HFFc6 (cell line): ENCODE results near the gene SLC18A3. TPM values are rescaled to one million over a fixed set of nuclear protein-coding genes. Genes with fewer than 3 reads are reported as not detected.

Experiments used
- DNase-seq: peaks from one replicate; pipeline ENCODE4 v3.0.0-alpha.2; 2018
- H3K27ac Mint-ChIP-seq: 2 replicates; pipeline ENCODE4 v1.8.0; 2020; ENCODE audit warnings: mild to moderate bottlenecking, mixed read lengths
- H3K27me3 Mint-ChIP-seq: 2 replicates; pipeline ENCODE4 v1.8.0; 2021; ENCODE audit warnings: mild to moderate bottlenecking, moderate library complexity, mixed read lengths; ENCODE audit not compliant: insufficient read depth
- H3K36me3 Mint-ChIP-seq: 2 replicates; pipeline ENCODE4 v1.8.0; 2021; ENCODE audit warnings: low read depth, mixed read lengths
- H3K4me1 Mint-ChIP-seq: 2 replicates; pipeline ENCODE4 v1.8.0; 2020; ENCODE audit warnings: low read depth, mixed read lengths
- H3K4me3 Mint-ChIP-seq: 2 replicates; pipeline ENCODE4 v1.8.0; 2020; ENCODE audit warnings: mild to moderate bottlenecking, moderate library complexity, mixed read lengths
- H3K9me3 Mint-ChIP-seq: 2 replicates; pipeline ENCODE4 v1.8.0; 2020; ENCODE audit warnings: mild to moderate bottlenecking, mixed read lengths
- total RNA-seq, 6 experiments: library from RNA; stranded (reverse); fragmentation: NEBNext Ultra II Directional; extraction: Animal tissue kit (Norgen Biotek cat#: 25700); gene quantifications; 2 replicates in 1 of 6; 3 replicates in 5 of 6; pipeline ENCODE4 v1.2.3, GENCODE V29; 2021
- TF ChIP-seq, protein P1 (sequence below): fragments of 200-600 bp; sonication (generic); IDR thresholded peaks from 2 replicates; pipeline ENCODE4 v1.5.0; 2021; ENCODE audit warnings: antibody characterized with exemption, mild to moderate bottlenecking

SLC18A3 gene
- total RNA-seq, 6 experiments from 2014 or later: not detected

DNA sequence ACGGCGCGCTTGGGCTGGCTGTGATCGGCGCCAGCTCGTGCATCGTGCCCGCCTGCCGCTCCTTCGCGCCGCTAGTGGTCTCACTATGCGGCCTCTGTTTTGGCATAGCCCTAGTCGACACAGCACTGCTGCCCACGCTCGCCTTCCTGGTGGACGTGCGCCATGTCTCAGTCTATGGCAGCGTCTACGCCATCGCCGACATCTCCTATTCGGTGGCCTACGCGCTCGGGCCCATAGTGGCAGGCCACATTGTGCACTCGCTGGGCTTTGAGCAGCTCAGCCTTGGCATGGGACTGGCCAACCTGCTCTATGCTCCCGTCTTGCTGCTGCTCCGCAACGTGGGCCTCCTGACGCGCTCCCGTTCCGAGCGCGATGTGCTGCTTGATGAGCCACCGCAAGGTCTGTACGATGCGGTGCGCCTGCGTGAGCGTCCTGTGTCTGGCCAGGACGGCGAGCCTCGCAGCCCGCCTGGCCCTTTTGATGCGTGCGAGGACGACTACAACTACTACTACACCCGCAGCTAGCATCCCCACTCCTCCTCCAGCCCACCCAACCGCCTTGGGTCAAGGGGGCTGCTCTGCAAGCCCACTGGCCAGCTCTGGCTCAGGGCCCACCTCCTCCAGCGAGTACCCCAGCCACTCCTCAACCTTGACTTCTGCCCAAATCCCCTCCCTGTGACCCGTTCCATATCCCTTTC lies 1.9 kb downstream of the SLC18A3 start:
- no peak for DNase-seq
- Mint-ChIP-seq H3K36me3 (peaks cover 13% of the 10 kb centered on the region; the same call in 1 of the 2 replicates), H3K9me3 (peaks cover 13% of the 10 kb centered on the region), H3K27ac (no peak overlapping the region), H3K4me1 (peaks cover 4% of the 10 kb centered on the region; the same call in 1 of the 2 replicates), H3K4me3 (no peak overlapping the region), H3K27me3 (peaks cover 71% of the 10 kb centered on the region)
- TF ChIP-seq, protein P1, sequence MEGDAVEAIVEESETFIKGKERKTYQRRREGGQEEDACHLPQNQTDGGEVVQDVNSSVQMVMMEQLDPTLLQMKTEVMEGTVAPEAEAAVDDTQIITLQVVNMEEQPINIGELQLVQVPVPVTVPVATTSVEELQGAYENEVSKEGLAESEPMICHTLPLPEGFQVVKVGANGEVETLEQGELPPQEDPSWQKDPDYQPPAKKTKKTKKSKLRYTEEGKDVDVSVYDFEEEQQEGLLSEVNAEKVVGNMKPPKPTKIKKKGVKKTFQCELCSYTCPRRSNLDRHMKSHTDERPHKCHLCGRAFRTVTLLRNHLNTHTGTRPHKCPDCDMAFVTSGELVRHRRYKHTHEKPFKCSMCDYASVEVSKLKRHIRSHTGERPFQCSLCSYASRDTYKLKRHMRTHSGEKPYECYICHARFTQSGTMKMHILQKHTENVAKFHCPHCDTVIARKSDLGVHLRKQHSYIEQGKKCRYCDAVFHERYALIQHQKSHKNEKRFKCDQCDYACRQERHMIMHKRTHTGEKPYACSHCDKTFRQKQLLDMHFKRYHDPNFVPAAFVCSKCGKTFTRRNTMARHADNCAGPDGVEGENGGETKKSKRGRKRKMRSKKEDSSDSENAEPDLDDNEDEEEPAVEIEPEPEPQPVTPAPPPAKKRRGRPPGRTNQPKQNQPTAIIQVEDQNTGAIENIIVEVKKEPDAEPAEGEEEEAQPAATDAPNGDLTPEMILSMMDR: no peak

DNA sequence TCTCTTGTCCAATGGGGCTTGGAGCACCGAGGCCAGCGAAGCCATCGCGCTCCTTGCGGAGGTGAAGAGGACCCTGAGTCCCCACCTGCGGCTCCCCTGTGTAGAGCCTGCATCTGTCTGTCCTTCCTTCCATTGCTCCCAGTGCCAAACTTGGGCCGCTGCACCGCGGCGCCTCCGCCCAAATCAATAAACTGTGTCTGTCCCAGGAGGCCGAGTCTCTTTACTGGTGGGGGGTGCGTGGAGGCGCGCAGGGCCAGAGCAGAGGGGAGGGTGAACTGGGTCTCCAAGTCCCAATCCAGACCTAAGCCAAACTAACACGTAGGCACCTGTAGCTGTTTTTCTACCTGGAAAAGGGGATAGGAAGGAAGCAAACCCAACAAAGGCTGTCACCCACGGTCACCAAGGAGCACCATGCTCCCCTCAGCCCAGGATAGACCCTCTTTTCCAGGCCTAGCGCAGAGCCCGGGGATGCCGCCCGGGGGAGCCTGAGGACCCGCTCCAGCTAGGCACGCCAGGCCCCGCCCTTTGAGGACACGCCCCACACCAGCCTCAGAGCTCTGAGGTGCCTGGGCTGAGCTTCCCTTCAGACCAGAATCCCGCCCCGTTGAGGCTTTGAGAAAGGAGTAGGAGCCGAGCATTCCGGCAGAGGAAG lies 2.5 kb downstream of the SLC18A3 start:
- DNase-seq: no peak
- no peak overlapping the region for H3K27ac Mint-ChIP-seq
- H3K4me1 Mint-ChIP-seq: peaks cover 7% of the 10 kb centered on the region; the same call in 1 of the 2 replicates
- H3K27me3 Mint-ChIP-seq: peaks cover 70% of the 10 kb centered on the region
- TF ChIP-seq, protein P1: no peak
- peaks cover 13% of the 10 kb centered on the region; the same call in 1 of the 2 replicates for H3K36me3 Mint-ChIP-seq
- no peak overlapping the region for H3K4me3 Mint-ChIP-seq
- peaks cover 13% of the 10 kb centered on the region for H3K9me3 Mint-ChIP-seq

DNA sequence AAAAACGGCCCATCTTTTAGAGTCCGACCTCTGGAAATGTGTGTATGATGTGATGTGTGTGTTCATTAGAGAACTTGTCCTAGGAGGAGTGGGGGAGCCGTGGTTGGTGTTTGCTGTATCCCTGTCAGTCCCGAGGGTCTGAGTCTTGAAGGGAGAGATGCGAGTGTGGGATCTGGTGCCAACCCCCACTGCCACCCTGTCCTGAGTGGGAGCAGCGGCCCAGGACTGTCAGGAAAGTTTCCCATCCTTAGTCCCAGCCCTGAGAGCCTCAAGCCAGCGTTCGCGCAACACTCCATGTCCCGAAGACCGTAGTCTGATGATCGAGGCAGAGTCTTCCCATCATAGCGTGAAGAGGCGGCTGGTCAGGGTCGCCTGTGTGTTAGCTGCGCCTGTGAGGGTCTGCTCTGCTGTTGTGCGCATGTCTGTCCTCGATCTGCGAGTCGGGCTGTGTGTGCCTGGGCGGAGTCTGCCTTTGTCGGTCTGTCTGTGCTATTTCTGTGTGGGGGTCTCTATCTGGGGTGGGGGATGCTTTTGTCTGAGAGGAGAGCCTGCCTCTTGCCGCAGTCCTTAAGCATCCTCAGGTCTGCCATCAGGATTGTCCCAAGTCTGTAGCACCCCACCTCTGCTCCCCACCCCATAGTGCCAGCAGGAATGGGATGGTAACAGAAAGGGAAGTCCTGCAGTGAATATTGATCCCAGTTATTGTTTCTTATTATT lies 3.2 kb downstream of the SLC18A3 start:
- H3K4me3 Mint-ChIP-seq: no peak overlapping the region

GRCh38 chr10:49613882-49614241 lies 3.8 kb downstream of the SLC18A3 start, which contains the start of gene CHAT:
TSS of gene CHAT (plus strand) at chr10:49614037. CDS start at chr10:49614190, 153 bp downstream.
- Mint-ChIP-seq H3K36me3 (peaks cover 13% of the 10 kb centered on the region; the same call in 1 of the 2 replicates), H3K4me3 (no peak within 1 kb of the TSS), H3K27ac (no peak within 1 kb of the TSS), H3K9me3 (peaks cover 13% of the 10 kb centered on the region), H3K4me1 (peaks cover 10% of the 10 kb centered on the region), H3K27me3 (peaks cover 58% of the 10 kb centered on the region)
- no peak for DNase-seq
- TF ChIP-seq, protein P1: no peak

More for the DNA sequence above, 3.2 kb downstream of the SLC18A3 start:
- Mint-ChIP-seq H3K4me1 (peaks cover 7% of the 10 kb centered on the region; the same call in 1 of the 2 replicates), H3K27me3 (peaks cover 63% of the 10 kb centered on the region), H3K27ac (no peak overlapping the region), H3K9me3 (peaks cover 13% of the 10 kb centered on the region), H3K36me3 (peaks cover 13% of the 10 kb centered on the region; the same call in 1 of the 2 replicates)
- TF ChIP-seq, protein P1: no peak
- no peak for DNase-seq

DNA sequence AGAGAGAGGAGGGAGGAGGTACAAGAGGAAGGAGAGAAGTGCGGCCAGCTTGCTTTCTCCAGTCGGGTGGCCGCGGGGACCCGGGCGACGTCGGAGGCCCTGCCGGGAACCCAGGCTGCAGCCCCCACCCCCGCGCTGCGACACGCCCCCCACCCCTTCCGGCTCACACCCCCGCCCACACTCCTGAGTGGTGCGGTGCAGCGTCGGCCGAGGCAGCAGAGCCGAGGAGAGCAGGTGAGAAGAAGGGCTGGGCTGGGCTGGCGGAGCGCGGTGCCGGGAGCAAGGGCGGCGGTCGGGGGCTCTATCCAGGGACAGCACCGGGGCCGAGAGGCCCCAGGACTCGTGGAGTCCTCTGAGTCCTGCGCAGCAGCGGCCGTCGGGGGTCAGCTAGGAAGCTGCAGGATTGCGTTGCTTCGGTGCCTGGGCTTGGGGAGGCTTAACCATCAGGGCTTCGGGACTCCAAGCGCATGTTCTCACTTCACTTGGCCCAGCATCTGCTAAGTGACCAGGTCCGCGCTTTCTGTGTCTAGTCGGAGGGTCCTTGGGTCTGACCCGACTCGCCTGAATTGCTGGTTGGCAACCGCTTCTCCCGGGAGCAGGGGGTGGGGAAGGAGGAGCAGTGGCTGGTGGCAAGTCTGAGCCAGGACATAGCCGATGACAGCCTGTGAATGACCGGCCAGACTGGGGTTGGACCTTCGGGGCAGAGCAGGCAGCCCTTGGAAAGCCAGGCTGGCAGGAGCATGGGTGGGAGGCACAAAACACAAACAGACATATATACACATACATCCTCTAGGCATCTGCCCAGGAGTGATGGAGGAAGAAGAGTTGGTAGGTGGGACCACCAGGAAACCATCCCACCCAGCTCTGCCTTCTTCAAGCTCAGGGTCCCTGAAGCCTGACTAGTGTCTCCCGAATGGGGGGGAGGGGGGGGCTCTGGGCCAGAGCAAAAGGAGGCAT lies 4.4 kb downstream of the SLC18A3 start:
- Mint-ChIP-seq H3K27me3 (peaks cover 57% of the 10 kb centered on the region), H3K4me3 (no peak overlapping the region), H3K4me1 (peaks cover 15% of the 10 kb centered on the region), H3K9me3 (peaks cover 13% of the 10 kb centered on the region), H3K27ac (no peak overlapping the region), H3K36me3 (peaks cover 13% of the 10 kb centered on the region; the same call in 1 of the 2 replicates)
- no peak for DNase-seq
- TF ChIP-seq, protein P1: no peak
